ENCODE results near the gene FBXL7.

DNA sequence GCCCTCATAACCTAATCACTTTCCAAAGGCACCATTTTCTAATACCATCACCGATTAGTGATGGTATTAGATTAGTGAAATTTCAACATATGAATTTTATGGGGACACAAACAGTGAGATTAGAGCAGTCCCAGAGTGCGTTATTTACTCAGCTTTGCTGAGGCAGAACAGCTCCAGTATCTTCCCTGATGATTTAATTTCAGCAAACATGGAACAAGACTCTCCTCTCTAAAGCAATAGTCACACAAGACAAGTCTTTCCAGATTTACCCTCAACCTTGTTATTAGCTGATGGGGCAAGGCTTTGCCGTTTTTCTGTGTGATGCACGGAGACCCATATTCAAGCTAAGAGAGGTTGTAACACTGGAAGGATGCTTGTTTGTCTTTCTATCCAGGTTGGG, 333.4 kb downstream of the FBXL7 start:
- TF ChIP-seq CTCF (IDR thresholded peaks at IDR 0.05) (no peak), POLR2A (IDR thresholded peaks at IDR 0.05) (no peak)
